KOPT-K1 (cell line): ENCODE data around the gene CD46.
A peak's percentile ranks its signal among the peaks of the same experiment; 100 is the strongest.
"Not testable (repeated sequence)": the region's sequence is repeated elsewhere in the genome, so short reads cannot be mapped to it uniquely, and the experiment has no call there.

Experiments used
- H3K27ac ChIP-seq: fragments of 200-600 bp; sonication (generic); 2 replicates; pipeline ENCODE4 v1.5.1; 2016; ENCODE audit warnings: antibody characterized with exemption, mild to moderate bottlenecking, low read depth, low read length; ENCODE audit not compliant: poor library complexity, severe bottlenecking
- H3K36me3 ChIP-seq: fragments of 200-600 bp; sonication (generic); 2 replicates; pipeline ENCODE4 v1.5.1; 2017; ENCODE audit warnings: antibody characterized with exemption, mild to moderate bottlenecking, low read length, moderate library complexity; ENCODE audit not compliant: insufficient read depth
- H3K9me3 ChIP-seq: fragments of 200-600 bp; sonication (generic); 2 replicates; pipeline ENCODE4 v1.5.1; 2017; ENCODE audit warnings: antibody characterized with exemption, low read length, mild to moderate bottlenecking; ENCODE audit not compliant: insufficient read depth, poor library complexity, severe bottlenecking

The CD46 gene

GRCh38 chr1:207751790-207752455 is at the start of gene CD46:
CD46 (plus strand) TSS chr1:207752054; CDS start chr1:207752213, 159 bp downstream.
- Histone ChIP-seq H3K27ac (peak within 1 kb of the TSS; percentile 91), H3K9me3 (no peaks in the 10 kb centered on the region), H3K36me3 (peaks cover 9% of the 10 kb centered on the region)

- Histone ChIP-seq H3K27ac (no peak overlapping the region), H3K9me3 (no peaks in the 10 kb centered on the region), H3K36me3 (no peaks in the 10 kb centered on the region)
Measured at GRCh38 chr1:207702317-207702716, 49.5 kb upstream of the CD46 start.

GRCh38 chr1:207703712-207704111 is 48.1 kb upstream of the CD46 start:
- H3K36me3 ChIP-seq: no peaks in the 10 kb centered on the region
- no peak overlapping the region for H3K27ac ChIP-seq
- H3K9me3 ChIP-seq: no peaks in the 10 kb centered on the region

GRCh38 chr1:207708004-207708403 is 43.9 kb upstream of the CD46 start:
- H3K27ac ChIP-seq, H3K36me3 ChIP-seq, H3K9me3 ChIP-seq: not testable (repeated sequence)

- H3K27ac ChIP-seq: no peak overlapping the region
- H3K36me3 ChIP-seq: no peaks in the 10 kb centered on the region
- peaks cover 10% of the 10 kb centered on the region for H3K9me3 ChIP-seq
Measured at GRCh38 chr1:207711285-207711684, 40.6 kb upstream of the CD46 start.

GRCh38 chr1:207712701-207713100 is 39.2 kb upstream of the CD46 start:
- not testable (repeated sequence) for H3K36me3 ChIP-seq, H3K27ac ChIP-seq
- H3K9me3 ChIP-seq: peaks cover 10% of the 10 kb centered on the region

GRCh38 chr1:207713529-207713928 is 38.3 kb upstream of the CD46 start:
- Histone ChIP-seq H3K27ac (no peak overlapping the region), H3K36me3 (no peaks in the 10 kb centered on the region), H3K9me3 (peaks cover 10% of the 10 kb centered on the region)

- Histone ChIP-seq H3K36me3 (no peaks in the 10 kb centered on the region), H3K9me3 (peaks cover 6% of the 10 kb centered on the region), H3K27ac (no peak overlapping the region)
Measured at GRCh38 chr1:207719234-207719633, 32.6 kb upstream of the CD46 start.

GRCh38 chr1:207728200-207728858 is 23.5 kb upstream of the CD46 start:
- not testable (repeated sequence) for H3K9me3 ChIP-seq, H3K27ac ChIP-seq, H3K36me3 ChIP-seq

- H3K36me3 ChIP-seq, H3K27ac ChIP-seq: not testable (repeated sequence)
Measured at GRCh38 chr1:207737503-207738157, 14.2 kb upstream of the CD46 start.

GRCh38 chr1:207738158-207738659 is 13.6 kb upstream of the CD46 start:
- H3K36me3 ChIP-seq, H3K9me3 ChIP-seq, H3K27ac ChIP-seq: not testable (repeated sequence)

More at GRCh38 chr1:207737503-207738157, 14.2 kb upstream of the CD46 start:
- H3K9me3 ChIP-seq: not testable (repeated sequence)

- Histone ChIP-seq H3K36me3 (no peaks in the 10 kb centered on the region), H3K9me3 (no peaks in the 10 kb centered on the region), H3K27ac (no peak overlapping the region)
Measured at GRCh38 chr1:207740207-207740606, 11.6 kb upstream of the CD46 start.

- H3K36me3 ChIP-seq: no peaks in the 10 kb centered on the region
- H3K9me3 ChIP-seq: no peaks in the 10 kb centered on the region
- no peak overlapping the region for H3K27ac ChIP-seq
Measured at GRCh38 chr1:207742850-207743555, 8.9 kb upstream of the CD46 start.

- no peaks in the 10 kb centered on the region for H3K9me3 ChIP-seq
- H3K36me3 ChIP-seq: no peaks in the 10 kb centered on the region
- H3K27ac ChIP-seq: no peak overlapping the region
Measured at GRCh38 chr1:207744000-207744534, 7.8 kb upstream of the CD46 start.

GRCh38 chr1:207745285-207745684 is 6.6 kb upstream of the CD46 start:
- no peaks in the 10 kb centered on the region for H3K9me3 ChIP-seq
- H3K27ac ChIP-seq: no peak overlapping the region
- H3K36me3 ChIP-seq: no peaks in the 10 kb centered on the region
